HCT116 (cell line): ENCODE measurements around the gene PWWP2B. TPM values are rescaled to one million over a fixed set of nuclear protein-coding genes. Genes with fewer than 3 reads are reported as not detected.

ENCODE experiments used
- ATAC-seq: fragments of 200-7000 bp; cut with Tn5 transposase; 2 replicates; pipeline ENCODE4 v1.9.1; 2020; ENCODE audit warnings: mild to moderate bottlenecking, moderate library complexity
- BruUV-seq: library from RNA; stranded (reverse); fragments of 400-500 nt; replicated peaks from 2 replicates; lab custom pipeline; 2021; lab: Mats Ljungman, UMichigan
- CTCF ChIA-PET: fragments of 300-600 bp; sonication (Branson Sonifier 250); formaldehyde crosslinking; loops from one replicate; lab custom pipeline; 2021; ENCODE audit warnings: antibody characterized with exemption; lab: Charles Lee
- POLR2A ChIA-PET: fragments of 300-600, 350-600 bp; sonication (Branson Sonifier 250); formaldehyde crosslinking; loops from one replicate; lab custom pipeline; 2021; ENCODE audit warnings: antibody characterized with exemption; lab: Charles Lee
- RAD21 ChIA-PET, 2 experiments: fragments of 300-600 bp; sonication (Branson Sonifier 250); formaldehyde crosslinking; loops; one replicate each; lab custom pipeline; 2023; ENCODE audit warnings: low total read pairs in 2 of 2; ENCODE audit not compliant: uncharacterized antibody in 2 of 2, unreplicated experiment in 2 of 2, low non-redundant PET in 1 of 2; lab: Charles Lee
- DNase-seq: peaks from one replicate; pipeline ENCODE4 v3.0.0-alpha.2; 2010; ENCODE audit warnings: low read depth, low spot score
- H2AFZ ChIP-seq: fragments of 200-600 bp; shearing (Covaris generic), sonication (generic); 2 replicates; pipeline ENCODE4 v1.6.1; 2017; ENCODE audit warnings: low read depth, mixed run types, mixed read lengths, antibody characterized with exemption, low read length; ENCODE audit not compliant: poor library complexity, severe bottlenecking
- H3K27ac ChIP-seq: 2 replicates; pipeline ENCODE4 v1.5.1; 2012; ENCODE audit warnings: low read depth, low read length
- H3K27me3 ChIP-seq: fragments of 200-600 bp; sonication (generic); 2 replicates; pipeline ENCODE4 v1.6.1; 2016; ENCODE audit warnings: mixed run types, low read length, mixed read lengths; ENCODE audit not compliant: insufficient read depth
- H3K36me3 ChIP-seq, 2 experiments: fragments of 200-500 bp in 1 of 2; fragments of 200-600 bp in 1 of 2; sonication (Bioruptor generic) in 1 of 2; sonication (generic) in 1 of 2; 2 replicates each; pipeline versions ENCODE4 v1.5.1 to v1.6.1; 2014 to 2016; ENCODE audit warnings: low read length in 2 of 2, inconsistent platforms in 1 of 2, mixed read lengths in 1 of 2, mixed run types in 1 of 2; ENCODE audit not compliant: insufficient read depth in 2 of 2, control insufficient read depth in 1 of 2
- H3K4me1 ChIP-seq, 2 experiments: fragments of 200-600 bp in 1 of 2; sonication (generic) in 1 of 2; 2 replicates each; pipeline versions ENCODE4 v1.5.1 to v1.6.1; 2012 to 2017; ENCODE audit warnings: low read length in 2 of 2, inconsistent platforms in 1 of 2, mild to moderate bottlenecking in 1 of 2, mixed read lengths in 1 of 2, mixed run types in 1 of 2, moderate library complexity in 1 of 2; ENCODE audit not compliant: insufficient read depth in 2 of 2, control insufficient read depth in 1 of 2
- H3K4me2 ChIP-seq: fragments of 200-600 bp; sonication (generic); 2 replicates; pipeline ENCODE4 v1.6.1; 2017; ENCODE audit warnings: mixed run types, low read length, mixed read lengths
- H3K4me3 ChIP-seq, 2 experiments: fragments of 200-600 bp in 1 of 2; sonication (generic) in 1 of 2; replicated peaks in 1 of 2; 2 replicates each; pipeline ENCODE4 v1.5.1; 2011 to 2016; ENCODE audit warnings: low read length in 2 of 2, control low read depth in 1 of 2, low read depth in 1 of 2, mild to moderate bottlenecking in 1 of 2, mixed read lengths in 1 of 2, mixed run types in 1 of 2
- H3K79me2 ChIP-seq: fragments of 200-600 bp; sonication (generic); 2 replicates; pipeline ENCODE4 v1.6.1; 2017; ENCODE audit warnings: mild to moderate bottlenecking, mixed run types, low read length, moderate library complexity, mixed read lengths; ENCODE audit not compliant: insufficient read depth
- H3K9ac ChIP-seq: fragments of 200-600 bp; sonication (generic); 2 replicates; pipeline ENCODE4 v1.6.1; 2016; ENCODE audit warnings: low read length, mixed read lengths
- H3K9me2 ChIP-seq: fragments of 200-600 bp; sonication (generic), shearing (Covaris generic); 2 replicates; pipeline ENCODE4 v1.6.1; 2017; ENCODE audit warnings: mixed run types, mild to moderate bottlenecking, moderate library complexity; ENCODE audit not compliant: insufficient read depth
- H3K9me3 ChIP-seq, 2 experiments: fragments of 200-500 bp in 1 of 2; fragments of 200-600 bp in 1 of 2; sonication (Bioruptor generic) in 1 of 2; sonication (generic) in 1 of 2; 2 replicates each; pipeline ENCODE4 v1.6.1; 2014 to 2017; ENCODE audit warnings: low read length in 2 of 2, mixed read lengths in 2 of 2, inconsistent platforms in 1 of 2, low read depth in 1 of 2, mild to moderate bottlenecking in 1 of 2, mixed run types in 1 of 2, moderate library complexity in 1 of 2; ENCODE audit not compliant: control insufficient read depth in 1 of 2, insufficient read depth in 1 of 2
- H4K20me1 ChIP-seq: fragments of 200-600 bp; sonication (generic), shearing (Covaris generic); 2 replicates; pipeline ENCODE4 v1.6.1; 2017; ENCODE audit warnings: mixed run types, mild to moderate bottlenecking, moderate library complexity; ENCODE audit not compliant: insufficient read depth
- ATF3 ChIP-seq: IDR thresholded peaks from 2 replicates; pipeline ENCODE4 v1.6.1; 2012
- CBX3 ChIP-seq: IDR thresholded peaks from 2 replicates; pipeline ENCODE4 v1.6.1; 2012; ENCODE audit warnings: low read depth
- CEBPB ChIP-seq: IDR thresholded peaks from 2 replicates; pipeline ENCODE4 v1.6.1; 2012; ENCODE audit warnings: low read depth
- EGR1 ChIP-seq: IDR thresholded peaks from 2 replicates; pipeline ENCODE4 v1.6.1; 2012; ENCODE audit warnings: low read depth
- ELF1 ChIP-seq: IDR thresholded peaks from 2 replicates; pipeline ENCODE4 v1.6.1; 2012; ENCODE audit warnings: low read depth, borderline replicate concordance
- EZH2 ChIP-seq: fragments of 200-600 bp; sonication (generic); IDR thresholded peaks from 2 replicates; pipeline ENCODE4 v1.6.1; 2017; ENCODE audit warnings: antibody characterized with exemption, mixed run types
- FOSL1 ChIP-seq: IDR thresholded peaks from 2 replicates; pipeline ENCODE4 v1.6.1; 2012; ENCODE audit warnings: low read depth
- JUND ChIP-seq: IDR thresholded peaks from 2 replicates; pipeline ENCODE4 v1.6.1; 2012
- MAX ChIP-seq: IDR thresholded peaks from 2 replicates; pipeline ENCODE4 v1.6.1; 2012
- POLR2A ChIP-seq: IDR thresholded peaks from 2 replicates; pipeline ENCODE4 v1.7.0; 2011; ENCODE audit warnings: borderline replicate concordance; ENCODE audit not compliant: insufficient read depth, insufficient read length; ENCODE audit errors: extremely low read depth
- RAD21 ChIP-seq: IDR thresholded peaks from 2 replicates; pipeline ENCODE4 v1.6.1; 2012; ENCODE audit warnings: low read depth, mild to moderate bottlenecking
- REST ChIP-seq: IDR thresholded peaks from 2 replicates; pipeline ENCODE4 v1.6.1; 2012; ENCODE audit warnings: low read depth
- SIN3A ChIP-seq: IDR thresholded peaks from 2 replicates; pipeline ENCODE4 v1.6.1; 2012; ENCODE audit warnings: low read depth
- SP1 ChIP-seq: IDR thresholded peaks from 2 replicates; pipeline ENCODE4 v1.6.1; 2012; ENCODE audit warnings: low read depth
- SRF ChIP-seq: IDR thresholded peaks from 2 replicates; pipeline ENCODE4 v1.6.1; 2012; ENCODE audit warnings: low read depth
- TCF7L2 ChIP-seq: IDR thresholded peaks from 2 replicates; pipeline ENCODE4 v1.7.0; 2011; ENCODE audit warnings: borderline replicate concordance, inconsistent platforms; ENCODE audit not compliant: insufficient read depth, insufficient read length; ENCODE audit errors: extremely low read depth
- YY1 ChIP-seq: IDR thresholded peaks from 2 replicates; pipeline ENCODE4 v1.6.1; 2011; ENCODE audit warnings: low read length, low read depth, moderate library complexity, mild to moderate bottlenecking; ENCODE audit not compliant: insufficient replicate concordance; ENCODE audit errors: extremely low read depth
- ZNF274 ChIP-seq: fragments of 200-500 bp; sonication (Bioruptor generic); IDR thresholded peaks from 2 replicates; pipeline ENCODE4 v1.6.1; 2014; ENCODE audit warnings: mild to moderate bottlenecking, low read depth, low read length, inconsistent platforms
- intact Hi-C: fragments of 100-400 bp; cut with micrococcal nuclease; formaldehyde crosslinking; loops from 2 replicates; pipeline ENCODE4 v1.10.0; 2022
- total RNA-seq: library from RNA; stranded (reverse); gene quantifications from one replicate; pipeline ENCODE4 v1.2.1, GENCODE V29; 2021; ENCODE audit not compliant: unreplicated experiment
- TF ChIP-seq, protein P1 (sequence below): IDR thresholded peaks from 2 replicates; pipeline ENCODE4 v1.6.1; 2011; ENCODE audit warnings: mild to moderate bottlenecking, low read length, moderate library complexity; ENCODE audit not compliant: insufficient replicate concordance; ENCODE audit errors: extremely low read depth
- TF ChIP-seq, protein P2 (sequence below), 3 experiments: fragments of 200-600 bp in 1 of 3; sonication (generic) in 1 of 3; IDR thresholded peaks in 2 of 3; conservative IDR thresholded peaks in 1 of 3; 2 replicates each; pipeline ENCODE4 v1.5.1; 2012 to 2017; ENCODE audit warnings: low read depth in 2 of 3, low read length in 2 of 3, antibody characterized with exemption in 1 of 3, borderline replicate concordance in 1 of 3, control low read depth in 1 of 3, mild to moderate bottlenecking in 1 of 3, mixed read lengths in 1 of 3, mixed run types in 1 of 3, moderate library complexity in 1 of 3; ENCODE audit not compliant: insufficient read depth in 1 of 3

The PWWP2B gene
- total RNA-seq, 1 experiment from 2014 or later, result 13.9 TPM

DNA sequence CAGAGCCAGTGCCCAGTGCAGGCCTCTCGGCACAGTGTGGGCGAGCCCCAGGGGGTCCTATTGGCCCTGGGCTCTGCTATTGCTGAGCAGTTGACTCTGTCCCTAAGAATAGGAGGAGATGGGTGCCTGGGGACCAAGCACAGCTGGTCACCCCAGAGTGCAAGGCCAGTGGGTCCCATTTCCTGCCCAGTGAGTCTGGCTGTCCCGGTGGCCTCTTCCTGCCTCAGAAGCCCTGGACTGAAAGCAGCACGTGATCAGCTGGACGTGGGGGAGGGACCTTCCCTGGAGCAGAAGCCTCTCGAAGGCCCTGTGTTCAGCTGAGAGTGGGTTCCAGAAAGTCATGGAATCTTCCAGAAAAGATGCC, 42.0 kb downstream of the PWWP2B start:
- RAD21 ChIA-PET, result no interaction called here
- TF ChIP-seq CBX3 (no peak), SP1 (no peak), MAX (no peak), RAD21 (no peak), JUND (no peak), ATF3 (no peak), ZNF274 (no peak), EZH2 (no peak), SRF (no peak), REST (no peak), ELF1 (no peak), FOSL1 (no peak), POLR2A (no peak), CEBPB (no peak), SIN3A (no peak), EGR1 (no peak), YY1 (no peak), TCF7L2 (no peak)
- TF ChIP-seq, protein P1, sequence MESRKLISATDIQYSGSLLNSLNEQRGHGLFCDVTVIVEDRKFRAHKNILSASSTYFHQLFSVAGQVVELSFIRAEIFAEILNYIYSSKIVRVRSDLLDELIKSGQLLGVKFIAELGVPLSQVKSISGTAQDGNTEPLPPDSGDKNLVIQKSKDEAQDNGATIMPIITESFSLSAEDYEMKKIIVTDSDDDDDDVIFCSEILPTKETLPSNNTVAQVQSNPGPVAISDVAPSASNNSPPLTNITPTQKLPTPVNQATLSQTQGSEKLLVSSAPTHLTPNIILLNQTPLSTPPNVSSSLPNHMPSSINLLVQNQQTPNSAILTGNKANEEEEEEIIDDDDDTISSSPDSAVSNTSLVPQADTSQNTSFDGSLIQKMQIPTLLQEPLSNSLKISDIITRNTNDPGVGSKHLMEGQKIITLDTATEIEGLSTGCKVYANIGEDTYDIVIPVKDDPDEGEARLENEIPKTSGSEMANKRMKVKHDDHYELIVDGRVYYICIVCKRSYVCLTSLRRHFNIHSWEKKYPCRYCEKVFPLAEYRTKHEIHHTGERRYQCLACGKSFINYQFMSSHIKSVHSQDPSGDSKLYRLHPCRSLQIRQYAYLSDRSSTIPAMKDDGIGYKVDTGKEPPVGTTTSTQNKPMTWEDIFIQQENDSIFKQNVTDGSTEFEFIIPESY, result no peak
- TF ChIP-seq, protein P2, sequence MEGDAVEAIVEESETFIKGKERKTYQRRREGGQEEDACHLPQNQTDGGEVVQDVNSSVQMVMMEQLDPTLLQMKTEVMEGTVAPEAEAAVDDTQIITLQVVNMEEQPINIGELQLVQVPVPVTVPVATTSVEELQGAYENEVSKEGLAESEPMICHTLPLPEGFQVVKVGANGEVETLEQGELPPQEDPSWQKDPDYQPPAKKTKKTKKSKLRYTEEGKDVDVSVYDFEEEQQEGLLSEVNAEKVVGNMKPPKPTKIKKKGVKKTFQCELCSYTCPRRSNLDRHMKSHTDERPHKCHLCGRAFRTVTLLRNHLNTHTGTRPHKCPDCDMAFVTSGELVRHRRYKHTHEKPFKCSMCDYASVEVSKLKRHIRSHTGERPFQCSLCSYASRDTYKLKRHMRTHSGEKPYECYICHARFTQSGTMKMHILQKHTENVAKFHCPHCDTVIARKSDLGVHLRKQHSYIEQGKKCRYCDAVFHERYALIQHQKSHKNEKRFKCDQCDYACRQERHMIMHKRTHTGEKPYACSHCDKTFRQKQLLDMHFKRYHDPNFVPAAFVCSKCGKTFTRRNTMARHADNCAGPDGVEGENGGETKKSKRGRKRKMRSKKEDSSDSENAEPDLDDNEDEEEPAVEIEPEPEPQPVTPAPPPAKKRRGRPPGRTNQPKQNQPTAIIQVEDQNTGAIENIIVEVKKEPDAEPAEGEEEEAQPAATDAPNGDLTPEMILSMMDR (IDR thresholded peaks at IDR 0.05 in 2 of 3, conservative IDR thresholded peaks at IDR 0.05 in 1 of 3; ENCODE audit: borderline replicate concordance in 1 of 3, insufficient read depth in 1 of 3, low read depth in 2 of 3, low read length in 2 of 3), result no peak
- TF ChIP-seq, all 23 proteins: peak for 0
- H3K4me1 ChIP-seq, result peaks cover 0 to 8% of the 10 kb centered on the region in 2 experiments; a peak in 2 of 4 replicates
- H3K9me2 ChIP-seq, result no peaks in the 10 kb centered on the region
- no peak overlapping the region for H3K4me2 ChIP-seq
- H2AFZ ChIP-seq, result no peak overlapping the region
- no peak overlapping the region for H3K9ac ChIP-seq
- CTCF ChIA-PET, result no interaction called here
- POLR2A ChIA-PET, result no interaction called here
- H3K27ac ChIP-seq, result no peak overlapping the region
- H3K27me3 ChIP-seq, result no peaks in the 10 kb centered on the region
- no TSS peak for BruUV-seq
- no peaks in the 10 kb centered on the region for H3K79me2 ChIP-seq
- DNase-seq (no peak), ATAC-seq (no peak)
- no peaks in the 10 kb centered on the region for H4K20me1 ChIP-seq
- no peaks in the 10 kb centered on the region for H3K9me3 ChIP-seq
- H3K4me3 ChIP-seq, result no peak overlapping the region
- intact Hi-C loops, result no loop called here
- no peaks in the 10 kb centered on the region for H3K36me3 ChIP-seq
